Measurements from ENCODE around the gene NOX5. TPM values are rescaled to one million over a fixed set of nuclear protein-coding genes. Genes with fewer than 3 reads are reported as not detected.
"Not testable (repeated sequence)": the region's sequence is repeated elsewhere in the genome, so short reads cannot be mapped to it uniquely, and the experiment has no call there.

Gene NOX5, protein sequence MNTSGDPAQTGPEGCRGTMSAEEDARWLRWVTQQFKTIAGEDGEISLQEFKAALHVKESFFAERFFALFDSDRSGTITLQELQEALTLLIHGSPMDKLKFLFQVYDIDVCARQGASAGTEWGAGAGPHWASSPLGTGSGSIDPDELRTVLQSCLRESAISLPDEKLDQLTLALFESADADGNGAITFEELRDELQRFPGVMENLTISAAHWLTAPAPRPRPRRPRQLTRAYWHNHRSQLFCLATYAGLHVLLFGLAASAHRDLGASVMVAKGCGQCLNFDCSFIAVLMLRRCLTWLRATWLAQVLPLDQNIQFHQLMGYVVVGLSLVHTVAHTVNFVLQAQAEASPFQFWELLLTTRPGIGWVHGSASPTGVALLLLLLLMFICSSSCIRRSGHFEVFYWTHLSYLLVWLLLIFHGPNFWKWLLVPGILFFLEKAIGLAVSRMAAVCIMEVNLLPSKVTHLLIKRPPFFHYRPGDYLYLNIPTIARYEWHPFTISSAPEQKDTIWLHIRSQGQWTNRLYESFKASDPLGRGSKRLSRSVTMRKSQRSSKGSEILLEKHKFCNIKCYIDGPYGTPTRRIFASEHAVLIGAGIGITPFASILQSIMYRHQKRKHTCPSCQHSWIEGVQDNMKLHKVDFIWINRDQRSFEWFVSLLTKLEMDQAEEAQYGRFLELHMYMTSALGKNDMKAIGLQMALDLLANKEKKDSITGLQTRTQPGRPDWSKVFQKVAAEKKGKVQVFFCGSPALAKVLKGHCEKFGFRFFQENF
- 1.2 TPM in 1 of 2 replicates, not detected in the other for total RNA-seq (2014; rRNA removed; shearing (Covaris generic); ENCODE audit: low replicate concordance)

DNA sequence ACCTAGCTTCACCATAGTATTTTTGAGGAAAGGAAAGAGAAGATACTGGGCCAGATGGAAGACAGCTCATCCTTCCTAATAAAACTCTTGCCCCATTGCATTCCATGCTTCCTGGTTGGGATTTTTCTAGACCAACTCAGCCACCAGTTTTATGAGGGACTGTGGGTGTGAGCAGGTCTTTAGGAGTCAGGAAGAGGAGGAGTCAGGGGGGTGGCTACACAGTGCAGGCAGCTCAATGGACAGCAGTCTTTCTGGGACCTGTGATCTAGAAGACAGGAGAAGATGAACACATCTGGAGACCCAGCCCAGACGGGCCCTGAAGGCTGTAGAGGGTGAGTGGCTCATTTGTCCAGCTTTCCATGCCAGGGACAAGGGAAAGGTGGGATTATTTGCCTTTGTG, at the start of gene NOX5:
NOX5 (plus strand) TSS at position 242 of the 400 bp plus-strand sequence; CDS start at position 283, 41 bp downstream.
- DNase-seq (ENCODE audit: low read depth): no peak
- in situ Hi-C loops (cut with HindIII; ENCODE audit: low pct_unique_long_range_greater_than_20kb, low sequenced_read_pairs): no loop called here

GRCh38 chr15:68966996-68967395, 47.5 kb upstream of the NOX5 start:
- in situ Hi-C loops (cut with HindIII; ENCODE audit: low pct_unique_long_range_greater_than_20kb, low sequenced_read_pairs): no loop called here
- no peak for DNase-seq (ENCODE audit: low read depth)

DNA sequence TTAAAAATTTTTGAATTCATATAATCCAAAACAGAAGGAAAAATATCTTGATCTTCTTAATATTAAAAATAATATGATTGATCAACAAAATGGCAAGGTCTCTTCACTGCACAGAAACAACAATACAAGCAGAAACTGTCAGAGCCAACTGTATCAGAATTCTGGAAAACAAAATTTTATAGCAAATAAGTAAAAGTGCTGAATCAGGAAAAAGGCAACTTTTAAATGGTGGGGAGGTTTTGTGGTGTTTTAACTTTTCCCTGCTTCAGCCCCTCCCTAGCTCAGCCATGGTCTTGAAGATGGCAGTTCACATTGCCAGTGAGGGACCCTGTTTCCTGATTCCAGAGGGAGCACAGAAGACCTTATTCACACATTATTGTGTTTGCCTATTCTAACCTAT, 46.5 kb upstream of the NOX5 start:
- in situ Hi-C loops (cut with HindIII; ENCODE audit: low pct_unique_long_range_greater_than_20kb, low sequenced_read_pairs): no loop called here
- DNase-seq (ENCODE audit: low read depth): no peak

DNA sequence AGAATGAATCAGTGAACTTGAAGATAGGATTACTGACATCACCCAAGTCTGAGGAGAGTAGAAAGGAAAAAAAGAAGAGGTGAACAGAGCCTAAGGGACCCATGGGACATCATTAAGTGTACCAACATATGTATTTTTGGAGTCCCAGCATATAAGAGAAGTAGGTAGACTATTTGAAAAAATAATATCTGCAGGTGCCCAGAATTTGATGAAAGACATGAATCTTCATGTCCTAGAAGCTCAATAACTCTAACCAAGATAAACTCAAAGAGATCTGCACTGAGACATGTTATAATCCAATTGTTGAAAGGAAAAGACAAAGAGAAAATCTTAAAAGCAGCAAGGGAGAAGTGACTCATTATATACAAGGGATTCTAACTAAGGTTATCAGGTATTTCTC, 45.2 kb upstream of the NOX5 start:
- in situ Hi-C loops (cut with HindIII; ENCODE audit: low pct_unique_long_range_greater_than_20kb, low sequenced_read_pairs): no loop called here
- DNase-seq (ENCODE audit: low read depth): no peak

DNA sequence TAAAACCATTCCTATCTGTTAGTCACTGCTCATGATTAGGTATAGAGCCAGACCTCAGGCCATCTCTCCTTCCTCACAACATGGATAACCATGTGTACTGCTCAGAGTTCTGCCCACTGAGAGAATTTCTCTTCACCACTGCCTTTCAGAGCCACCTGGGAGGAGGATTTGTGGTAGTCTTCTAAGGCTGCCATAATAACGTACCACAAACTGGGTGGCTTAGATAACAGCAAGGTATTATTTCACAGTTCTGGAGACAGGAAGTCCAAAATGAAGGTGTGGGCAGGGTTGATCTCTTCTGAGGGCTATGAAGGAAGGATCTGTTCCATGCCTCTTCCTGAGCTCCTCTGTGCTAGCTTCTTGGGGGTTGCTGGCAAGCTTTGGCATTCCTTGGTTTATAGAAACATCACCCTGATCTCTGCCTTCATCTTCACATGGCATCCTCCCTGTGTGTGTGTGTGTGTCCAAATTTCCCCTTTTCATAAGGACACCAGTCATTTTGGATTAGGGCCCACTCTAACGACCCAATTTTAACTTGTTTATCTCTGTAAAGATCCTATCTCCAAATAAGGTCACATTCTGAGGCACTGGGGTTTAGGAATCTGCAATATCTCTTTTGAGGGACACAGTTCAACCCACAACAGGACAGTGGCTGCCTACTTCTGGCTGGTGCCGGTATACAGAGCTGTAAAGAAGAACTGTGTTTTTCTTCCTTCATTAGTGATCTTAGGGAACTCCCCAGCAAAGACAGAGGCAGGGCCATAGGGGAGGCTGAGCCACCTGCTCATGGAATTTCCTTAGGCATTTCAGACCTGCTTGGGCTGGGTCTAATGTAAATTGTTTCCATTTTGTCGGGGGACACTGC, 42.1 kb upstream of the NOX5 start:
- DNase-seq (ENCODE audit: low read depth): no peak
- in situ Hi-C loops (cut with HindIII; ENCODE audit: low pct_unique_long_range_greater_than_20kb, low sequenced_read_pairs): no loop called here

GRCh38 chr15:68975651-68976160, 38.8 kb upstream of the NOX5 start:
- DNase-seq (ENCODE audit: low read depth); in situ Hi-C loops (cut with HindIII; ENCODE audit: low pct_unique_long_range_greater_than_20kb, low sequenced_read_pairs): not testable (repeated sequence)

DNA sequence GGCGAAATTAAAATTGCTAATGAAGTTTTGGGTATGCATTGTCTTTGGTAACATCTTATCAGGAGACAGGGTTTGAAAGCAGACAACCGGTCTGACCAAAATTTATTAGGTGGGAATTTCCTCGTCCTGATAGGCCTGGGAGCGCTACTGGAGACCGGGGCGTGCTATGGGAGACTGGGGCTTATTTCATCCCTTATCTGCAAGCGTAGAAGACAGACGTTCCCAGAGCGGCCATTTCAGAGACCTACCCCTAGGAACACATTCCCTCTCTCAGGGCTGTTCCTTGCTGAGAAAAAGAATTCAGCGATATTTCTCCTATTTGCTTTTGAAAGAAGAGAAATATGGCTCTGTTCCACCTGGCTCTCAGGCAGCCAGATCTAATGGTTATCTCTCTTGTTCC, 37.1 kb upstream of the NOX5 start:
- in situ Hi-C loops (cut with HindIII; ENCODE audit: low pct_unique_long_range_greater_than_20kb, low sequenced_read_pairs); DNase-seq (ENCODE audit: low read depth): not testable (repeated sequence)

DNA sequence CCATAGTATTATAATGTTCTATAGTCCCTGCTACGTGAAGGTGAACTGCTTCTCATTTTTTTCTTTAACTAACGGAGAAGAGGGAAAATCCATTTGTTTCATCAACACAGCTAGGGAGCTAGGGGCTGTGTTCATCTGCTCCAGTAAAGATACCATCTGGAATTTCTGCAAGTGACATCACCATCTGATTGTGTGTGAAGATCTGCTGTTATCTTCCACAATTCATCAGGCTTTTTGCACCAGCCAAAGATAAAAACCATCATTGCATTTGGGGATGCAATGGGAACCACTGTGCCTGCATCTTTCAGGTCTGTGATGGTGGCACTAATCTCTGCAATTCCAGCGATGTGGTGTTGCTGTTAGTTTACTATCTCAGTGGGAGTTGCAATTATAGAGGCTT, 35.5 kb upstream of the NOX5 start:
- DNase-seq (ENCODE audit: low read depth): no peak
- in situ Hi-C loops (cut with HindIII; ENCODE audit: low pct_unique_long_range_greater_than_20kb, low sequenced_read_pairs): no loop called here

DNA sequence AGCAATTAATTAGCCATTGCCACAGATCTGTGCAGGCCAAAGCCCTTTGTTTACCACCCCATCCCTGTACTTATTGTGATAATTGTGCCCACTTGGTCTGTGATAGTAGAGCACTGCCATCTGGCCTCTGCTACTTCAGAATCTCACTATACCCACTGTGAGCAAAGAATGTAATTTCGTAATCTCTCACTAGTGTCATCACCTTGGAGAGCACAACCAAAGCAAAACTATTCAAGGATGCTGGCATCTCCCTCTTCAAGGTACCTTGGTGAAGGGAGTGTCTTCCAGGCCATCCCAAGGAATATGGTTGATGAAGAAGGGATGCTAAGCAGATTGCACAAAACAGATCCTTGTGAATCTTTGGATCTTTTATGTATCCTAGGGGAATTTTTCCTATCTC, 34.7 kb upstream of the NOX5 start:
- DNase-seq (ENCODE audit: low read depth): no peak
- in situ Hi-C loops (cut with HindIII; ENCODE audit: low pct_unique_long_range_greater_than_20kb, low sequenced_read_pairs): no loop called here

- in situ Hi-C loops (cut with HindIII; ENCODE audit: low pct_unique_long_range_greater_than_20kb, low sequenced_read_pairs): no loop called here
- no peak for DNase-seq (ENCODE audit: low read depth)
Observed at GRCh38 chr15:68980786-68981185, 33.7 kb upstream of the NOX5 start.

DNA sequence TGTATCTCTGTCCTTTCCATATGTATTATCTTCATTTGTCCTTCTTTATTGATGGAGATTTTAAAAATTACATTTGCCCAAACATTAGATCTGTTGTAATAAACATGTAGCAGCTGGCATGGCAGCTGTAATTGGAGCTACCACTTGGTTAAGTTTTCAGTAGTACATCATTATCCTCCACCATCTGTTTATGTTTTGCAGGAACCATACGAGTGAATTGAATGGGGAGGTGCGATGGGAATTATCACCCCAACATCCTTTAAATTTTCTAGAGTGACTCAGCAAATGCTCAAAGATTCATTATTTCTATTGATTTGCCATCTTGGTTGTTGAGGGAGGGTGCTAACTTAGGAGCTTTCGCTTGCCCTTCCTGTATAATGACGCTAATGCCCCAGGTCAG, 32.6 kb upstream of the NOX5 start:
- in situ Hi-C loops (cut with HindIII; ENCODE audit: low pct_unique_long_range_greater_than_20kb, low sequenced_read_pairs): no loop called here
- DNase-seq (ENCODE audit: low read depth): no peak

GRCh38 chr15:68982976-68983563, 31.4 kb upstream of the NOX5 start:
- DNase-seq (ENCODE audit: low read depth): no peak
- in situ Hi-C loops (cut with HindIII; ENCODE audit: low pct_unique_long_range_greater_than_20kb, low sequenced_read_pairs): no loop called here

DNA sequence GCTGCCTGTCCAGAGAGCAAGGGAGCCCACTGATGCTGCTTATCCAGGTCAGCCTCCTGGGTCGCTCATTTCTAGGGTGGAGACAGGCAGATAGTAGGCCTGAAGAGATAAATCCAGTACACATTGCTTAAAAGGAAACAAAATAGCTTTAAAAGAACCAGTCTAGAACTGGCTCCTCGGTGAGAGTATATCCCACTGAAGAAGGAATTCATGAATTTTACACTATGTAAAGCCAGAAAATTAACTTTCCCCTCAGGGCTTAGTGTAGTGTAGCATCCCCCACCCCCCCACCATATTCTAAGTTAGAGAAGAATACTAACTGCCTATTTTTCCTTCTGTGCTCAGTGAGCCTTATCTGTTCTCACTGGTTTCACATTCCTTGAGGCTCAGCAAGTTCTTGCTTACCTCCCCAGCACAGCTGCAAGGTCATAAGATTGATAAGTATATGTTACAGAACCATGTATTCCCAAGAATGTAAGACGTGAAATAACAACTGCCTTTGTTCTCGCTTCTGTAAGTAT, 30.5 kb upstream of the NOX5 start:
- DNase-seq (ENCODE audit: low read depth): no peak
- in situ Hi-C loops (cut with HindIII; ENCODE audit: low pct_unique_long_range_greater_than_20kb, low sequenced_read_pairs): no loop called here

- DNase-seq (ENCODE audit: low read depth): no peak
- in situ Hi-C loops (cut with HindIII; ENCODE audit: low pct_unique_long_range_greater_than_20kb, low sequenced_read_pairs): no loop called here
Observed at GRCh38 chr15:68984586-68984985, 29.9 kb upstream of the NOX5 start.

DNA sequence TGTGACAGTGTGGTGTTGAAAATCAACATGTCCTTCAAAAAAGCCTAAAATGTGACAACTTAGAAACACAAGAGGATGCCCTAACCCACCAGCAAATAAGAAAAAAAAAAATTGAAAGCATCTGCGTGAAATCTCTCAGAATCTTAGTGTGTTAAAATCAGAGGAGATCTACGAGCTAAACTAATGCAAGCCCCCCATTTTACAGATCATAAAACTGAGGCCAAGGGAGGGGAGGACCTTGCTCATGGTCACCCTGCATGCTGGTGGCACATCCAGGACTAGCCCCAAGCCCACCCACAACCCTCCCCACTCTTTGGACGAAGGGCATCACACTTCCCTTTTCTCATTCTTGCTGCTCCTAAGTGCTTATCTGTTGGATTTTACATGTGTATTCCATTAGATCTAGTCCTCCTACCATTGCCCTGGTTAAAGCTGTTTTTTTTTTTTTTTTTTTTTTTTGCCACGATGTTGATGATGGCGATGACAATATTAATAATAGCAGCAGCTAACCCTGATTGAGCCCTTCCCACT, 29.1 kb upstream of the NOX5 start:
- no peak for DNase-seq (ENCODE audit: low read depth)
- in situ Hi-C loops (cut with HindIII; ENCODE audit: low pct_unique_long_range_greater_than_20kb, low sequenced_read_pairs): no loop called here

DNA sequence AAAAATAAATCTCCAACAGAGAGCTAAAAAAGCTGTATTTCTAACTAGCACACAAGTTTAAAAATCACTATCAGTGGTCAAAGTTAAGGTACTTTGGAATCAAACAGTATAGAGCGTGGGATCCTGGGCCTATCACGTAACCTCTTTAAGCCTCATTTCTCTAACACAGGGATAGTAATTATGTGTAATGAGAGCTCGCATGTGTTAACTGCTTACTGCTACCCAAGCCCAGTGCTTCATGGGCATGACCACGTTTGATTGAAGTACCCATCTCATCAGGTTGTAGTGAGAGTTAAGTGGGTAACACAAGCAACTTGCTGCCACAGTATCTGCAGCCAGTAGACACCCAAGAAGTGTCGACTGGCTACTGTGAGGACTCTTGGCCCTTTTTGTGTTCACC, 28.2 kb upstream of the NOX5 start:
- in situ Hi-C loops (cut with HindIII; ENCODE audit: low pct_unique_long_range_greater_than_20kb, low sequenced_read_pairs): no loop called here
- DNase-seq (ENCODE audit: low read depth): no peak

DNA sequence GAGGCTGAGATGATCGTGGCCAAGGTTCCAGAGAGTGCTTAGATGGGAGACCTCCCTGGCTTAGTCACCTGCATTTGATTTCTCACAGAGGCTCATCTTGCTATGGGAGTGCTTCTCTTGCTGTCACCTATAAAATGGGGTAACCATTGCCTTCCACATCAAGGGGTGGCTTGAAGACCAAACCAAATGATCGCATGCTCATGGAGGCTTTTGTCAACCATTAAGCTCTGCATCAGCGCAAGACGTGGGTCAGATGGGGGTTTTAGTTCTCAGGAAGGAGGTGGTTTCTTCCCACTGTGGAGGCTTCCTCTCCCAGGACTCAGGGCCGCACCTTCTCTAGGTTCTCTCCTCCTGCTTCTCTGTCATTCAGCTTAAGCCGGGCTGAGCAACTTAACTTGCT, 27.4 kb upstream of the NOX5 start:
- no peak for DNase-seq (ENCODE audit: low read depth)
- in situ Hi-C loops (cut with HindIII; ENCODE audit: low pct_unique_long_range_greater_than_20kb, low sequenced_read_pairs): no loop called here

DNA sequence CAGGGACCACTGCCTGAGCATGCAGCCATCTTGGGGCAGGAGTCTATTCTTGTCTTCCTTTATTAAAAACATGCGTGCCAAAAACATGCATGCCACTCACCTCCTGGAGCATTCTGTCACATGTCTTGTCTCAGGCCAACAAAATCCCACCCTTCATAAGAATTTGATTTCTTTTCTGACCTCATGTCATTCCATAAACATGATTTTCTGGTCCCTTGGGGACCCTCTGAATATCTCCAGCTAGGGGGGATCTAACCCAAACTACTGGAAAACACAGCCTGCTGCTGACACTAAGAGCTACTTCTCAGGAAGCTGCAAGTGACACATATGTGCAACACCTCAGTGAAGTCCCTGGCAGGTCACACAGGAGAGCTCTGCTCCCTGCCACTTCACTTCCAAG, 26.8 kb upstream of the NOX5 start:
- no peak for DNase-seq (ENCODE audit: low read depth)
- in situ Hi-C loops (cut with HindIII; ENCODE audit: low pct_unique_long_range_greater_than_20kb, low sequenced_read_pairs): no loop called here
